Hematopoietic multipotent progenitor cell treated with erythropoietin and hydrocortisone succinate and interleukin-3 and kit ligand, for 8 days (in vitro differentiated cells): ENCODE results near the gene CNTNAP4.

ENCODE experiments used
- DNase-seq: peaks from one replicate; pipeline ENCODE4 v3.0.0-alpha.2; 2015

Gene CNTNAP4

GRCh38 chr16:76500006-76500405 lies 222.8 kb downstream of the CNTNAP4 start:
- DNase-seq = no peak

- DNase-seq = no peak
Measured at GRCh38 chr16:76502063-76502462, 224.9 kb downstream of the CNTNAP4 start.

DNA sequence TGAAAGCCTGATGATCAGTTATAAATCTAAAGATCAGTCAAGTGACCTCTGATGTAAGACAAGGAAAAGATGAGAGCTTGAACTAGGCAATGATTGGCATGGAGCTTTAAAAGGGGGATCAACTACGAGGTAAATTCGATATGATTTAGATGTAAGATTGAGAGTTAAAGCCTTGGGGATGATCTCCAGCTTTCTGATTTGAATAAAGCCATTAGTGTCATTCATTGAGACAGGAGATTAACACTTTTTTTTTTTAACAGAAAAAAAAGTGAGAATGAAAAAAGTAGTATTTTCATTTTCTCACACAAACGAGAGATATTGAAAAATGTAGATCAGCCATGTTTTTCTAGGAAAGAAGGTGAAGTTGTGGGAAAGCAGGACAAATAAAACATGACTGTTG lies 225.4 kb downstream of the CNTNAP4 start:
- DNase-seq = no peak

DNA sequence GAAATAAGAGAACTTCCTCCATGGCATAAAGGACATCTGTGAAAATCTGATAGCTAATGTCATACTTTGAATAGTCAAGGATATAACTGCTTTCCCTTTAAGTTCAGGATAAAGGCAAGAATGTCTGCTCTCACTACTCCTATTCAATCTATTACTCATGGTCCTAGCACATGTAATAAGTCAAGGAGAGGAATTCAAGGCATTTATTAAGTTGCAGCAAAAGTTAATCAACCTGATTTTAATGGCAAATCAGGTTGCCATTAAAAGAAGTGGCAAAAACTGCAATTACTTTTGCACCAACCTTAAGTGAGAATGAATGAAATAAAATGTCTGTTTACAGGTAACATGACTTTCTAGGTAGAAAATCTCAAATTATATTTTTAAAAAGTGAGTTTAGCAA lies 225.9 kb downstream of the CNTNAP4 start:
- no peak for DNase-seq

DNA sequence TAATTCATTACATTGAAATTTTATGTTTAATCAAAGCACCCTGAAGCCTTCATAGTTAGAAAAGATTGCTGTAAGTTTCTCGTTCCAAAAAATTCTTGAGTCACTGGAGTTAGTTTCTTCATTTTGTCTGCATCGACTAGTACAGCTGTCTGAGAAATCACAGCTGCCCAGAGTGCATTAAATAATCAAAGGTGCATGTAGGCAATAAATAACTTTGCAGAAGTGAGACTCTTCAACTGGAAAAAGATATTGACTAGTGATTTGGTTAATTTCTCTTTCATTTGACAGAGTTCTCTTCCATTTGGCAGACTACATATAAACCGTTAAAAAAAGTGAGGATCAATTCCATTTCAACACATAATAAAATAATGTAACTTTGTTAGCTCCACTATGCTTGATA lies 234.0 kb downstream of the CNTNAP4 start:
- DNase-seq = no peak

- DNase-seq = no peak
Measured at GRCh38 chr16:76518781-76519180, 241.6 kb downstream of the CNTNAP4 start.

DNA sequence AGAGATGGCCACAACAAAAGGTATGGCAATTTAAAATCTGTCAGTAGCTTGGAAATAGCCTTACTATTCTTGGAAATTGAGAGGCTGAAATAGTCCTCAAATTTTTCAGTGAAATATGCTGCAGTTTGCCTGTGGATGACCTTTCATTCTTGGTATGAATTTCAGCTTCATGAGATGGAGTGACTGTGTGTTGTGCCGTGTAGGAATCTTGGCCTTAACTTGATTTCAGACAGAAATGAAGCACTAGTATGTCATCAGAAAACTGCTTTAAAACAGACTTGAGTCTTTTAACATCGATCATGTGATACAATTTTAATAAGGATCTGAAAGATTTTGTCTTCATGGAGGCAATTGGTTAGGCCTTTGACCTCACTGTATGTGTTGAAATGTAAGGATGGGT lies 247.2 kb downstream of the CNTNAP4 start:
- no peak for DNase-seq

- DNase-seq = no peak
Measured at GRCh38 chr16:76524769-76525168, 247.6 kb downstream of the CNTNAP4 start.

- no peak for DNase-seq
Measured at GRCh38 chr16:76527244-76527643, 250.0 kb downstream of the CNTNAP4 start.

DNA sequence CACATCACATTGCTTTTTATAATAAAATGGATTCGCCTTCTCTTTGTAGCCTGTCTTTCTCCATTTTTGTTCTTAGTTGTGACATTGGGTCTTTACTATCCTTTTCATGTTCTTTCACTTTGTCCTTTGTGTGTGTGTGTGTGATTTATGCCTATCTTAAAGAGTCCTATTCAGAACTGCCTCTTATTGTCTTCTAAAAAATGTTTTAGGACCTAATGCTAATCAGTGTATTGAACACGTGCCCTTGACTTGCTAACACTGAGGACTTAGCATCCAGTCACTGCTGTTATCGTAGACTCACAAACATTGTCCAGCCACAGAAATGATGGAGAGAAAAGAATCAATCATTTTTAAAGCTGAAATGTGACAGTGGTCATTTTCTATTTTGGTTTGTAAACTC lies 251.9 kb downstream of the CNTNAP4 start:
- no peak for DNase-seq

DNA sequence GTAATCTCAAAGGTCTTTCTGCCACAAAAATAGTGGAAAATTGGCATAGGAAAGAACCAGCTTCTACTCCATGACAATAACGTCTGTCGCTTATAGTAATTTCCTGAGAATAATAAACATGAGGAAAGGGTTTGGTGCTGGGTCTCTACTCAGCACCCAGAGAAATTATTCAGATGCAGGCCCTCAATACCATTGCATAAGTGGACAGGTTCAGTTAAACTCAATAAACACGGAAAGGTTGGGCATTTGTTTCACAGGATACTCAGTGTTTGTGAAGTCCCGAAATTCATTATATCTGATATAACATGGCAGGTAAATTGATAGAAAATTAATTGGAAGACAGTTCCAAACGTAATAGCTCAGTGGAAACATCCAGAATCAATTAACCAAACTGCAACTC lies 254.0 kb downstream of the CNTNAP4 start:
- DNase-seq = no peak

DNA sequence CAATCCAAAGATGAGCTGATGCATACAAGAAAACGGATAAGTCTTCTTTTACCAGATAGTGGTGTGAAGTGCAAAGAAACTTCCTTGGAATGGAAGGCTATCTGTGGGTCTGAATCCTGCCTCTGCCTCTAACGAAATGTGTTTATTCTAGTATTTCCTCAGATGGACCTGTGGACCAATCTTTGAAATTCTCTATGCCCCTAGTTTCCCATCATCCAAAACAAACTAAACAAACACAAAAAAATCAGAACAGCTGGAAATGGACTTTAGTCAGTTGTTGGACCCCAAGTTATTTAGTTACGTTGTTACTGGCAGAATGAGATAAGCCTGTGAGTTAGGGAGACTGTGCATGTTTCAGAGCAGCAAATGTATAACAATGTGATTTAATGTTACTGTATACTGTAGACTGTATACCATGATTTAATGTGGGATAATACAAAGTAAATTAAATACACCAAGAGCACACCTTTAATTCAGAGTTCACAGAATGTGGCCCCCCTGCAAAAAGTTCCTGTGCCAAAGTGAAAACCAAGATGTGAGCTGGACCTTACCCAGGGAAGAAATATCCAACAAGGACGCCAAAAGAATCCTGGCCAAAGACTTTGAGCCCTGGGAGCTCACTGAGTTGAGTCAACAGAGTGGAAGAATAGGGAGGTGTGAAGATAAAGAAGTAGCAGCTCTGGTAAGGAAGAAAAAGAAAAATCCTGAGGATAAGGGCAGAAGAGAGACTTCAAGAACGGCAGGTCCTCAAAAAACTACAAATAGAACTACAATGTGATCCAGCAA lies 255.2 kb downstream of the CNTNAP4 start:
- no peak for DNase-seq

DNA sequence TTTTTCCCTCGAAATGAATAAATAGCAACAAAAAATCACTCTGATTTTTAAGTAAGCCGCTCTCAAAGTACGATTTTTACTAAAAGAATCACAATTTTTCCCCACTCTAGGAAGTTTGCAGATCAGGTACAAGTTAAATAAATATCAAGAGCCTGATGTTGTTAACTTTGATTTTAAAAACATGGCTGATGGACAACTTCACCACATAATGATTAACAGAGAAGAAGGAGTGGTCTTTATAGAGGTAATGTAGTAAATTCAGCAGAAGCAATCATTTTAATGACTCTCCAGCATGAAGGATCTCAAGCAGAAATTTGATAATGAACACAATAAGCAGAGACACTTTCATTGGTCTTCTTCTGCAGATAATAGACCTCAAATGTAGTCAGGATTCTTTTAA lies 262.4 kb downstream of the CNTNAP4 start:
- no peak for DNase-seq

DNA sequence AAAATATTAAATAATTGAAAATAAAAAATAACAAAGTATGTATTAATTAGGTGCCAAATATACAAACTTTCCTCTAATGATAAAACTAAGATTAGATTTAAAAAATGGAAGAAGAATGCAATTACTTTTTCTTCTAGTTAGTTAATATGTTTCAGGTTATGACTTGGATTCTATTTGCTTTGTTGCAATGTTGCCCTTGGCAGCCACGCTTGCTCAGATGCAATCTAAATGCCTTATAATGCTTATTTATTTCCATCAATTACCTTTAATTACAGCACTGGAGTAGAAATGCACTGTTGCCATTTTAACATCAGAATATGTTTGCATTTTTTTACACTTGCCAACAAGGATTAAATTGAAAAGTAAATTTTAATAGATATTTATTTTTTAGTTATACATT lies 263.9 kb downstream of the CNTNAP4 start:
- DNase-seq = no peak

- no peak for DNase-seq
Measured at GRCh38 chr16:76565542-76565941, 288.3 kb downstream of the CNTNAP4 start.

- no peak for DNase-seq
Measured at GRCh38 chr16:76571755-76572154, 294.6 kb downstream of the CNTNAP4 start.

DNA sequence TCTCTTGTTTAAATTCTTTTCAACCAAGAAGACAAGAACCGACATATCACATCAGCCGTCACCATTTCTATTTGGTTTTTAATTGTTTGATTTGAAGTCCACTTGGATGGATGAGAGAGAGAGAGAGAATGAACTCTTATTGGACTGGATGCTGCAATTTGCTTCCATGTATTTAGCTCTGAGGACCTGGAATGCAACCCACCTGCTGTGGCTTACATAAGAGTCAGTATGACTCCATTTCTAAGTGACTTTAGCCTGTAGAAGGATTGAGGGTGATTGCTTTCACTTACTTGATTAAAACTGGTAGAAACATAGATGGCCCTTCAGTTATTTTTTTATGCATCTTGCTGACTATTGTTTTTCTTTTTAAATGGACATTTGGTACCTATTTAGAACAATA lies 296.1 kb downstream of the CNTNAP4 start:
- no peak for DNase-seq

- DNase-seq = no peak
Measured at GRCh38 chr16:76574651-76575050, 297.4 kb downstream of the CNTNAP4 start.

DNA sequence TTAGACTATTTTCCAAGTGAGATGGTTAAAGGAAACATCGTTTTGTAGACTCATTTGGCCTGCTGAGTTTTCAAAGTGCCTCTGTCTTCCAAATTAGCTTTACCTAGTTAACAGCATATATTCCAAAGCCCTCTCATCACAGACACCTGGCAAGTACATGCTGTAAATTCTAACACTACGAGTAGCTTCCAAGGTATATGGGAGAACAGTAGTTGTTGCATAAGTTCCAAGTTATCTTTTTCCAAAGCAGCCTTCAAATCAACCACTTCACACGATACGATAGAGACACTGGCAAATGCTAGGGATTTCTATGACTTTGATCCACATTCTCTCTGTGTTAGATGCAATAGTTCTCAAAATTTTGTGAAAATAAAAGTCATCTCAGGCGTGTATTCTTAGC lies 299.3 kb downstream of the CNTNAP4 start:
- no peak for DNase-seq

GRCh38 chr16:76577003-76577402 lies 299.8 kb downstream of the CNTNAP4 start:
- no peak for DNase-seq

DNA sequence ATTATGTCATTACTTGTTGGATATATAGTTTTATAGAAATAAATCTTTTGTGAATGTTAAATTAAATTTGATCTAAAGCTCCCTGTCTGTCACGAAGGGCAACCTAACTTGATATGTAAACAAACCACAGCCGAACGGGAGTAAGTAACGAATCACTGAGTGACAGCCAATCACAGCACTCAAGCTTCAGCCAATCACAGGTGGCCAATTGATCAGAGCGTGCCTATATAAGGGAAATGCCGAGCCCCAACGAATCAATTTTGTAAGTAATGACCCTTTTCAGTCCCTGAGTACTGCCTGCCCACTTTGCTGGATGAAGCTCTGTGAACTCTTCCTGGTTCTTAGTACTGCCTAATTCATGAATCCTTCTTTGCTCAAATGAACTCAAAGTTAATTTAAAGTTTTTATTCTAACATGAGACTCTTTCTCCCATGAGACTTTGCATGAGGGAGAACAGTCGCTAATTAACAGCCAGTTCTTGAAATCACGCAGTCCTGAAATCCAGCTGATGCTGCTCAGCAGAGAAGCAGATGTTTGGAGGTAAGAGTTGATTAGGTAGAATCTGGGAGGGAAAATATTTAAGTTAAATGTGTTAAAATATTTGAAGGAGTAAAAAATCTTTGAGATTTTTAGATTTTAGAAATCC lies 302.2 kb downstream of the CNTNAP4 start:
- DNase-seq = no peak

DNA sequence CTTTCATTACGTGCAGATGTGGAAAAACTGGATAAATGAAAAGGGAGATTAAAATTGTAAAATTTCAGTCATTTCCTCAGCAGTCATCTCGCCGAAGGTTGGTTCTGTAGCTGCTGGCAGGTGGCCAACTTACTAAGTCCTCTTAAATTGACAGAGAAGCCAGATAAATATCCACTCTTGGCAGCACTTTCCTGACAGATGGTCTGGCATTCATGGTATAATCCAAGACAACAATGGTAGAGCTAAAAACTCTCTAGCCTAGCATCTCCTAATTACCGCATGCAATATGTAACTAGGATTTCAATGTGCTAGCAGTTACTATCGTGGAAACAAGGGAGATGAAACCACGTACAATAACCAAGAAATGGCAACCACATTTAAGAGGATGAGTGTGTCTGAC lies 306.3 kb downstream of the CNTNAP4 start:
- DNase-seq = no peak

DNA sequence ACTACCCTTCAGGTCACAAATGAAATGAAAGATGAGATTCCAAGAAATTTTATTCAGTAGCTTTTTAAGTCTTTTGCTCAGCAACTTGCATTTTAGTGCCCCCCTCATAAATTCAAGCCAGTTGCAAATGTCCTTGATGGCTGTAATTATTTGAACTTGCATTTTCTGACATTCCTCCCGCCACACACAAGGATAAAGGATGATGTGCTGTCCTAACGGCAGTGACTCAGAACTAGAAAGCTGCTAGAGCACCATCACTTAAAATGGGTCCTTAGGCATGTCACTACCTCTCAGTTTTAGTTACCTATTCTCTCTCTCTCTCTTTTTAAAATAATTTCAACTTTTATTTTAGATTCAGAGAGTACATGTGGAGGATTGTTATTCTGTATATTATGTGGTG lies 306.7 kb downstream of the CNTNAP4 start:
- no peak for DNase-seq

DNA sequence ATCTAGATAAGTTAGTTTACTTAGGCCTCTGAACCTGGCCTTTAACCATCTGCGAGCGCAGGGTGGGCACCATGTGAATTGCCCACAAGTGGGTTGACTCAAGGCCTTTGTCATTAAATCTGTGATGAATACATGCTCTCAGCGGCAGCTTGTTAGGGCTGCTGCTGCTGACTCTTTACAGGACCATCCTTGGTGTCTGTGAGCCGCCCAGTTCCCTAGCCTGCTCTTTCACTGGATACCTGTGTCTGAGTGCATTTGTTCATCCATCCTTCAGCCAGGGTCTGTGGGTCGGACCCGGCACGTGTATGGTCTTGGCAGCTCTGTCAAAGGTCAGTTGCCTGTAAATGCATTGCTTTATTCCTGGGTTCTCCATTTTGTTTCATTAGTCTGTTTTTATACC lies 321.3 kb downstream of the CNTNAP4 start:
- DNase-seq = no peak

DNA sequence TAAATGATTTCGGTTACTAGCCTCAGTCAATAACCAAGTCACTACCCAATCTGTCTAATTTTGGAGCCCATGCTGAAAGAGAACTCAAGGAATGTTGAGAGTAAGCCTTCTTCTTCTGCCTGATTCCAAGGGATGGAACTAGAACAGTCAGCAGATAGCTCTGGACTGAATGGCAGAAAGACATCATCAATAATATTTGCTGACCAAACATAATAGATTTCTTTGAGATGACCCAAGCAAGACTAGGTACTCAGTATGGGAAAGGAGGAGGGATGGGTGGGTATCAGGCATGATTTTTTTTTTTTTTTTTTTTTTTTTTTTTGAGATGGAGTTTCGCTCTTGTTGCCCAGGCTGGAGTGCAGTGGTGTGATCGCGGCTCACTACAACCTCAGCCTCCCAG lies 330.1 kb downstream of the CNTNAP4 start:
- DNase-seq = no peak
